ENCODE measurements around the gene PLCL1. TPM values are rescaled to one million over a fixed set of nuclear protein-coding genes. Genes with fewer than 3 reads are reported as not detected.

The PLCL1 gene
- total RNA-seq, 4 donors from 2014 or later = 0.34 to 4.2 (median 1.2) TPM

- no peak for TF ChIP-seq POLR2A (IDR thresholded peaks at IDR 0.05)
- no peak for TF ChIP-seq CTCF (IDR thresholded peaks at IDR 0.05)
- no peaks in the 10 kb centered on the region for H3K36me3 ChIP-seq
- H3K9me3 ChIP-seq = peaks cover 0 to 2% (median 0%) of the 10 kb centered on the region in 3 donors
- H3K4me1 ChIP-seq = no peaks in the 10 kb centered on the region
- no peaks in the 10 kb centered on the region for H3K27me3 ChIP-seq
- intact Hi-C loops (cut with DNase I) = no loop called here
- no peak overlapping the region for H3K27ac ChIP-seq
- DNase-seq = no peak
- H3K4me3 ChIP-seq = no peak overlapping the region
- WGBS, 2 donors = 85 to 89% methylated on average over 1 of the region's 1 CpG
These were observed 155.0 kb downstream of the PLCL1 start for GRCh38 chr2:197959383-197959782.

GRCh38 chr2:197960786-197961185 lies 156.4 kb downstream of the PLCL1 start:
- no peak overlapping the region for H3K27ac ChIP-seq
- WGBS, 2 donors = 33 to 39% methylated on average over 2 of the region's 2 CpGs
- H3K4me1 ChIP-seq = no peaks in the 10 kb centered on the region
- no peaks in the 10 kb centered on the region for H3K36me3 ChIP-seq
- H3K27me3 ChIP-seq = no peaks in the 10 kb centered on the region
- no peak overlapping the region for H3K4me3 ChIP-seq
- intact Hi-C loops (cut with DNase I) = no loop called here
- no peak for DNase-seq
- H3K9me3 ChIP-seq = peaks cover 0 to 12% (median 3%) of the 10 kb centered on the region in 3 donors
- no peak for TF ChIP-seq CTCF (IDR thresholded peaks at IDR 0.05)
- no peak for TF ChIP-seq POLR2A (IDR thresholded peaks at IDR 0.05)

- no peaks in the 10 kb centered on the region for H3K27me3 ChIP-seq
These were observed 160.3 kb downstream of the PLCL1 start for GRCh38 chr2:197964720-197965119.

GRCh38 chr2:197965756-197966155 lies 161.4 kb downstream of the PLCL1 start:
- Histone ChIP-seq H3K36me3 (no peaks in the 10 kb centered on the region), H3K4me1 (no peaks in the 10 kb centered on the region), H3K4me3 (no peak overlapping the region), H3K27ac (no peak overlapping the region), H3K9me3 (peaks cover 0 to 12% (median 3%) of the 10 kb centered on the region in 3 donors), H3K27me3 (no peaks in the 10 kb centered on the region)
- TF ChIP-seq CTCF (IDR thresholded peaks at IDR 0.05) (no peak), POLR2A (IDR thresholded peaks at IDR 0.05) (no peak)
- no peak for DNase-seq
- intact Hi-C loops (cut with DNase I) = no loop called here

More at GRCh38 chr2:197964720-197965119, 160.3 kb downstream of the PLCL1 start:
- Histone ChIP-seq H3K9me3 (peaks cover 0 to 12% (median 3%) of the 10 kb centered on the region in 3 donors), H3K36me3 (no peaks in the 10 kb centered on the region), H3K4me1 (no peaks in the 10 kb centered on the region), H3K27ac (no peak overlapping the region), H3K4me3 (no peak overlapping the region)
- intact Hi-C loops (cut with DNase I) = no loop called here
- DNase-seq = no peak
- no peak for TF ChIP-seq CTCF (IDR thresholded peaks at IDR 0.05)

- Histone ChIP-seq H3K36me3 (no peaks in the 10 kb centered on the region), H3K27me3 (no peaks in the 10 kb centered on the region), H3K27ac (no peak overlapping the region), H3K4me3 (no peak overlapping the region), H3K4me1 (peaks cover 0 to 14% (median 0%) of the 10 kb centered on the region in 3 donors), H3K9me3 (peaks cover 0 to 10% (median 3%) of the 10 kb centered on the region in 3 donors)
- no peak for DNase-seq
- intact Hi-C loops (cut with DNase I) = no loop called here
- TF ChIP-seq POLR2A (IDR thresholded peaks at IDR 0.05) = no peak
- TF ChIP-seq CTCF (IDR thresholded peaks at IDR 0.05) = no peak
These were observed 165.0 kb downstream of the PLCL1 start for GRCh38 chr2:197969391-197969893.

Data from esophagus squamous epithelium (tissue), 5 donors.